Activated T-cell treated with anti-CD3 and anti-CD28 coated beads for 48 hours (primary cell): Measurements from ENCODE around the gene LRRC8C.
A peak's percentile ranks its signal among the peaks of the same experiment; 100 is the strongest.
"Not testable (repeated sequence)": the region's sequence is repeated elsewhere in the genome, so short reads cannot be mapped to it uniquely, and the experiment has no call there.

Source experiments
- DNase-seq: peaks from one replicate; pipeline ENCODE4 v3.0.0-alpha.2; 2020; ENCODE audit warnings: low read depth

LRRC8C gene

DNA sequence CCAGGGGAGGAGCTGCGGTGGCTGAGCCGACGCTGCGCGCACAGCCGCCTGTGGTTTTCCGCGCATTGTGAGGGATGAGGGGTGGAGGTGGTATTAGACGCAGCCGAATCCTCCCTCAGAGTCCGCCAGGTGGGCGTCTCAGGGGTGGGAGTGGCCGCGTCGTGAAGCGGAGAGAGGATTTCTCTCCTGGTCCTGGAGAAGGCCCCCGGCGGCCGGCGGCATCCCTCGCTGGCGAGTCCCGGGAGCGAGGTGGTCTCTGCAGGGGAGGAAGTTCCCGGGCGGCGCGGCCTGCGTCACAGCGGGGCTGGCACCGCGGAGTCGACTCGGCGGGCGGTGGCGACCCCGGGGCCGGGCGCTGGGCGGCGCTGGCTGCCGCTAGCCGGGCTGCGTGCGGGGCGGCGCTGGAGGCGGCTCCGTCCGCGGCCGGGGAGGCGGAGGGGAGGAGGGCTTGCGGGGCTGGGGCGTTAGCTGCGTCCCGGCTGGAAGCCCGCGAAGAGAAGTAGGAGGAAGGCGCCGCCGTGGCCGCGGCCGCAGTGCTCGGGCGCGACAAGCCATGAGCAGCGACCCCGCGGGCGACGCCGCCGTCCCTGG, at the start of gene LRRC8C:
Gene LRRC8C (plus strand): TSS at position 464 of the 591 bp plus-strand sequence. CDS start 53,354 bp downstream, outside the sequence.
- DNase-seq = peak; percentile 87

DNA sequence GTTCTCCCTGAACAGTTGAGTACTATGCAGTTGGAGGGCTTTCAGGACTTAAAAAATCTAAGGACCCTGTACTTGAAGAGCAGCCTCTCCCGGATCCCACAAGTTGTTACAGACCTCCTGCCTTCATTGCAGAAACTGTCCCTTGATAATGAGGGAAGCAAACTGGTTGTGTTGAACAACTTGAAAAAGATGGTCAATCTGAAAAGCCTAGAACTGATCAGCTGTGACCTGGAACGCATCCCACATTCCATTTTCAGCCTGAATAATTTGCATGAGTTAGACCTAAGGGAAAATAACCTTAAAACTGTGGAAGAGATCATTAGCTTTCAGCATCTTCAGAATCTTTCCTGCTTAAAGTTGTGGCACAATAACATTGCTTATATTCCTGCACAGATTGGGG, 48.7 kb upstream of the LRRC8C start:
- no peak for DNase-seq

DNA sequence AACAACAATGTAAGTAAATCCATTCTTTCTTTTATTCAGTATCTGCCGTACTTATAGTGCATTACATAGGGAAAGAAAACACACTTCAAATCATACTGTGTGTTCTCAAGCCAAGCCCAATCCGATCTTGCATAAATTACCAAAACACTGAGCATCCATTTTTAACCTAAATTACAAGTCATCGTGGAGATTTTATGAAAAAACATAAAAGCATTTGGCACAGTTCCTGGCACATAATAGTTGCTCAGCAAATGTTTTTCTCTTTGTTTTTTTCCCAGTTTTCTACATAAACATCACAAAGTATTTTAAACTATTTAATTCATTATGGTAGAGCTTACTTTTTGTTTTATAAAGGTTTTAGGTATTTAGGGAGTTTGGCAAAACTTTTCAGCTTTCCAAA, 48.1 kb upstream of the LRRC8C start:
- no peak for DNase-seq

DNA sequence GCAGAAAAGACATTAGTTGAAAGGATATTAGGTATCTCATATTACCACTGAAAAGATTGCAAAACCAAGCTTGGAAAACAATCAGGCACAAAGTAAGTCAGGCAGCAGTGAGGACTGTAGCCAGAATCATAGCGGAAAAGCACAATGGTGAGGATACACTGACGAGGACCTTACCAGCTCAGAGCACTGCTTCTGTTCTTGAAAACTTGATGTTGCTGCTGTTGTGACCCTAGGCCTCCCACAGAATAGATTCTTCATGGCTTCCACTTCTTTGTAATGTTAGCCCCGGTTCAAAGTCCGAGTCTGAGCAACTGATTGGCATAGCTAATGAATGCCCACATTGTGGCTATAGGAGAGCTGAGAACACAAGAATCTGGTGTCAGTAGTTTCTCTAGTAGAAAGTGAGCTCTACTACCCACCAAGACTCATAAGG, 45.2 kb upstream of the LRRC8C start:
- no peak for DNase-seq

DNA sequence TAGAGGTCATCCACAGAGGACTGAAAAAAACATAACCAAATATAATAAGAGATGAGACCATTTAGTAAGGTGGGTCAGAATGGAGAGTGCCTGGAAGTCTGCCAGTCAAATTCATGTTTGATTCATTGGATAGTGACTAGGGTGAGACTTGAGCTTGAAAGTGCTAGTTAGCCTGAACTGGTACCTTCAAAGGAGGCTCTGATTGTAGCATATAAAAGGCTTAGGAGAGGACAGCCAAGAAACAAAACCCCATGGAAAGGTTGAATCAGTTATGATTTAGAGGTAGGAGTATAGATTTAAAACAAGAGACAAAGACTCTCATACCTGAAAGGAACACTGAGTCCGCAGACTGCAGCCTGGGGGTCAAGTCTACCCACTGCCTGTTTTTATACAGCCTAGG, 44.4 kb upstream of the LRRC8C start:
- DNase-seq = no peak

DNA sequence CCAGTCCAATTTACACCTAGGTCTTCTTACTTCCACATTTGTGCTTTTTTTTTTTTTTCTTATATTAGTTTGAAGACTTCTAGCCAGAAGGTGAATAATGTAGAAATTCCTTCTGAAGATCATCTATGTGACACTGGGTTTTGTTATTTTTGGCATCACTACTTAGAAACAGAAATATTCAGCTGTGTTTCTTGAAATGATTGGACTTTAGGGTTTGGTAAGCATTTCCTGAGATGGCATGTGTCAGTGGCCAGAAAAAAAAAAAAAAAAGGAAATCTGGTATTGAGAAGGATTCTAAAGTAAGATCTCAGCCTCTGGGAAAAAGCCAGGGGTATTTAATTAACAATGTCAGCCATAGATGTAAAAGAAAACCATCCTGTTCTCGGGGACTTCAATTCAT, 43.4 kb upstream of the LRRC8C start:
- DNase-seq = no peak

DNA sequence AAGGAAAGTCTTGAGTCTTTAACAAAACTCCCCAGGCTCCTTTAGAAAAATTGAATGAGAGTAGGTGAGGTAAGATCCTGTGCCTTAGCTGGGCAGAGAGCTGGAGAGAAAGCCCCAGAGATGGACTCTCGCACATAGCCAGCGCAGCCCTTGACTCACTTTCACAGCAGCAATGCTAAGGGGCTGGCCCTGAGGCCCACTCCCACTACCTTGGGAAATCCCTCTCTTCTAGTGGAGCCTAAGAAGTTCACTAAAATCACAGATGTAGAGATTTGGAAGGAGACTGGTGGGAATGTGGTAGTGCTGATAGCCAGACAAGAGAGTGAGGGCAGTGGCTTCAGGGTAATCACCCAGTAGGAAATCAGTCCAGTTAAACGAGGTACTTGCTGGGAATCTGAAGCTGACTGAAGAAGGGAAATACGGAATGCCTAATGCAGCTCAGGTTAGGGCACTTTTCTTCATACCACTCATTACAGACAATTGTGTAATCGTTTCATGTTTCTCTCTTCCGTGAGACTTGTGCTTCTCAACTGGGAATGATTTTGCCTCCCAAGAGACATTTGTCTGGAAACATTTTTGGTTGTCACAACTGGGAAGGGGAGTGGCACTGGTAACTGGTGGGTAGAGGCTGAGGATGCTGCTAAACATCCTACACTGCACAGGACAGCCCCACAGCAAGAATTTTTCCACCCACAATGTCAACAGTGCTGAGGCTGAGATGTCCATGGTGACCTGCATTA, 42.4 kb upstream of the LRRC8C start:
- DNase-seq = no peak

DNA sequence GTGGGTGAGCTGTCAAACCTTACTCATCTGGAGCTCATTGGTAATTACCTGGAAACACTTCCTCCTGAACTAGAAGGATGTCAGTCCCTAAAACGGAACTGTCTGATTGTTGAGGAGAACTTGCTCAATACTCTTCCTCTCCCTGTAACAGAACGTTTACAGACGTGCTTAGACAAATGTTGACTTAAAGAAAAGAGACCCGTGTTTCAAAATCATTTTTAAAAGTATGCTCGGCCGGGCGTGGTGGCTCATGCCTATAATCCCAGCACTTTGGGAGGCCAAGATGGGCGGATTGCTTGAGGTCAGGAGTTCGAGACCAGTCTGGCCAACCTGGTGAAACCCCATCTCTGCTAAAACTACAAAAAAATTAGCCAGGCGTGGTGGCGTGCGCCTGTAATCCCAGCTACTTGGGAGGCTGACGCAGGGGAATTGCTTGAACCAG, 40.0 kb upstream of the LRRC8C start:
- not testable (repeated sequence) for DNase-seq

DNA sequence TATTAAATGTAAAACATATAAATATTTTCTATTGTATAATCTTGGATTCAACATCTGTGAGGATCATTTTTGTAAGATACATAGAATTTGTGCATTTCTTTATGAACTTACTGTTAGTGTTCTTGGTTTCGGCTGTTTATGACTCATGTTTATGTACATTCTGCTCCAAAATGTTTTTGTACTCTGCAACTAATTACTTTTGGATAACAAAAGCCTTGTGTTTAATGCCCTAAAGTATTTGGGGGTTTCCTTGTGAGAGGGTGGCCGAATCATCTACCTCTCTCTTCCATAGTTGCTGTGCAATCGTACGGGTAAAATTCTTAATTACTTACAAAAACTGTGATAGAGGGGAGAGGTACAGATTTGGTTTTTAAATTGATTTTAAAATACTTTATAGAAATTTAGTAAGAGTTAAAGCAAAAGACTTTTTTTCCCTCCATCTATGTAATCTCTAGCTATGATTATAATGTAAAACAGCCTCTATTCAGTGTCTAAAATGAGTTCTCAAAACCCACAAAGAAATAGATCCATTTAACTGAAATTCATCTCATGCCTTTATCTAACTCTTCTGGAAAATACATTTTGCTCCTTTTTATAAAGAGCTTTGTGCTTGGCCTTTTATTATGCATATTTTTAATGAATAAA, 38.7 kb upstream of the LRRC8C start:
- DNase-seq = no peak

DNA sequence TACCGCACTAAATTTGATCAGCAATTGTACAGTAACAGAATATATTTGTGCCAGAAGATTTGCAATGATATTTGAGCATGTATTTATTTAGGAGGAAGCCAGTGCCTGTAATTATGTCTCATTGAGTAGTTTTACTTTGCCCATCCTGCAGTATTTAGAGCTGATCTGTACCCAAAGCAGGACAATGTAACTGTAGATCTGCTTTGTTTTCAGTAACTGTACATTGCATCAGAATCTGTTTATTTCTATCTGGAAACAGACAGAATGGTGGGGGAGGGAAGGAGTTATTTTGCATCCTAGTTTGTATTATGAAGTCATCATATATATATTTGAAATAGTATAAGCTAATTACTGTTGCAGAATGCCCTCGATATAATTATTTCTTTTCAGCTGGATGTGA, 36.2 kb upstream of the LRRC8C start:
- DNase-seq = no peak

DNA sequence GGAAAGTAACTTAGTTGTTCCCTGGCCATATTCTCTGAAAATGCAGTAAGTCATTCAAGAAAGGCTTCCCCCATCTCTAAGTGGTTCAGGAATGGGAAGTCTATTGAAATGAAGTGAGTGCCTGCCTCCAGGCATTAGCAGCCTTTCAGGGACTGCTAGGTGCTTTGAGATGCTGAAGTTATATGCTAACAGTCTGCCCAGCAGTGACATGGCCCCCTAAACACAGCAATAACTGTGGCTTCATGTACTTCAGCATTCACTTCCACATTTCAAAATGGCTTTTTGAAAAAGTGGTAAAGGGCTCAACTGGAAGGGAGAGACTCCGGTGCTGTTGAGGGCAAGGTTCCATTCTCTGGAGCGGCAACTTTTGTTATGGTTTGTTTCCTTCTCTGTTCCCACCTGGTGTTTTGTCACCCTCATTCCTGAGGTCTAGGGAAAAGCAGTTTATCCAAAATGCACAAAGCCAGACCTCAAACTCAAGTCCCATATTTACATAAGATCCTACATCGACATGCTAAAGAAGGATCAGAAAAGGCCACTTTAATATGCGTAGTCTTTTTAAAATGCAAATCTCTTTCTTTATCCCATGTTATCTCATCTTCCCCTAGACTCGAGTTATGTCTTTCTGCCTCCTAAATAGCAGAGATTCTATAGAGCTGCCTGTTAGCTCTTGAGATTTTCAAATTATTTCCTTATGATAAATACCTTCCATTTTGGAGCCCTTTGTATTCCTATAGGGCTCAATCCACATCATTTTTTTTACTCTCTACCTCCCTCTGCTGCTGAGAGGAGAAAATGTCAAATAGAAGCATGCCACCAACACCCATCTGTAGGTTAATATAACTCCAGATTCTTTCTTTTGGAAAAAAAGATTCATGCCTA, 34.2 kb upstream of the LRRC8C start:
- no peak for DNase-seq

DNA sequence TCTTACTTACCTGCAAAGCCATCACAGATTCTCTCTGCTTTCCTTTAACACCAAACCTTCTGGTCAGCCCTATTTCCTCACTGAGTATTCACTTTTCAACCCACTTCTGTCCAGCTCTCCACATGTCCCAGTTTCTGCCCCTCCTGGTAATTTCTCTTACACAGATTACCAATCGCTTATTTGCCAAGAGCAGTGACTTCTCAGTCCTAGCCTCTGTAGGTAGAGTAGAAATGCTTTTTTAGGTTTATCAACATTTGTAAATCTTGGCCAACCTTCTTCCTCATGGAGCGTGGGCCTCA, 33.6 kb upstream of the LRRC8C start:
- no peak for DNase-seq

DNA sequence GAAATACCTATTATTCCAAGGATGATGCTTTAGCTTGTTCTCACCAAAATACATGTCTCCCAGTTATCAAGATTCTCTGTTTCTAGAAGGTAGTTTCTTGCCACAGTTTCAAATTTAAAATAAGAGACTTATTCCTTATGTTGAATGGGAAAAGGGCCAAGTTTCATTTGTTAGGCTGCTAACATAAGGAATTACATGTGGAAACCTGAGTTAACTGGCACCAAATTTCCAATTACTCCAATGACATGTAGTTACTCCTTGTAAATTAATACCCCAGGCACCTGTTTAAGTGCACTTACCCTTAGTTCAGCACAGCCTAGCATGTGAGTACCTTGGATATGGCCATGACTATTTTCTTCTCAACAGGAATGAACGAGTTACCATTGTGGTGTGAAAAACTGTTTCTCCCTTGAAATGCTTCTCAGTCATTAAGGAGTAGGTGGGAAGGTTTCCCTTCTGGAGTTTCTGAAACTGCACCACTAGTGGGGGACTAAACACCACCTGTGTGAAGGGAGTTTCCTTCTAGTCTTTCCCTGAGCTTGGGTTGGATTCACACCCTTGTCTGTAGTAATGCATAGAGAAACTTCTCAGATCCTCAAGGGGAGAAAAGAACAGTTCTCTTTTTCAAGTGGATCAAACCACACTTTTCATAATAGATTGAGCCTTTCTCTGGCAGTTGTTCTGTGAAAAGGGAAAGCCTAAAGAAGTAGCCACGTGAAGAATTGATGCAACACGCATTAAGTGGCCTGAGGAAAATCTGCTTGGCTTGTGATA, 32.3 kb upstream of the LRRC8C start:
- DNase-seq = no peak

DNA sequence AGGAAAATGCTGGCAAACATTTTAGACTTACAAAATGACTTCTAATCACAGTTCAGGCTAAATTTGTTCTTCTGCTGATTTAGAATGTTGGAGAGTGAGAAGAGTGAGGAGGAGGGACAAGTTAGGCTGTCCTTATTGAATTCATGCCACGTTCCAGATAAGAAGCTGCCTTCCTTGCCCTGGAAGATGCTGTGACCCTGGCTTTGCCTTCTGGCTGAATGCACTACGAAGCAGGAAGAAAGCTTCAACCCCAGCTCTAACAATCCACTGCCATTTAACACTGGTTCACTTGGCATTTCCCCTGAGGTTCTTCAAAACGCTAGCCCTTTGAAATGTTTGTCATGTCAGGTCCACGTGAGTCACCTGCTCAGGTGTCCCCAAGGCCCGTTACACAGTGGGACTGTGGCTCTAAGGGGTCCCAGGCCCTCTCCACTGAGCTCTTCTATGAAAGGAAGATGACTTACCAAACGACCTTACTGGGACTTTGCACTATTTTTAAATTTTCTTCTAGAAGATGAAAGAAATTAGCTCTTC, 30.0 kb upstream of the LRRC8C start:
- no peak for DNase-seq

DNA sequence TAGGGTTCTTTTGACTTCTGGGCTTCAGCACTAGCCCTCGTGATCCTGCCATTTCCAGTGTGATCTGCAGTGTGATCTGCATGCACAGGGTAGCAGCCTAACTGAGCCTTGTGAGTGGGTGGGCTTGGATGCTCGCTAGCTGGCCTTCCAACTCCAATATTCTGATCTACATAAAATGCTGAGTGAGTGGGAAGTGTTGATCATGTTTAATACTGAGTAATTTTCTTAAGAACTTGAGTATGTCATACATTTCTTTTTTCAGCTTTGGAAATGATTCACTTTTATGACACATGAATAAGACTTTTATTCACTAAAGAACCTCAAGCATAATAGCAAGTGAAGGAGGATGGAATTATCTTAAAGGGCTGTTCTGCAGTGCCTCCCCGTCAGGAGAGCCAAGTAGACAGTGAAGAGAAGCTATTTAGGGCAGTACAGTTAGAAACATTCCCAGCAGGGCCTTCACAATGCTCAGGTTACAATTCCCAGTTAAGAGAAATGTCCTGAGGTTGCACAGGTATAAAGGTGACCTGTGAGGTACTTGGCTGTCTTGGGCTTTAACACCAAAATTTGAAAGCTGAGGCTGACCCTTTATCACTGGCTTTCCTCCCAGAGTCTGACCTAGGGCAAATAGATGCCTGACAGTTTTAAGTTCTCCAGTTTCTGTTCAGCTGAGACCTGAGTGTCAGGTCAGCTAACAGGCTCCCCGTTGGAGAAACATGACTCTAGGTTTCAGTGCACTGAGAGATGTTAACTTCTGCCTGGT, 29.1 kb upstream of the LRRC8C start:
- DNase-seq = peak; percentile 42

DNA sequence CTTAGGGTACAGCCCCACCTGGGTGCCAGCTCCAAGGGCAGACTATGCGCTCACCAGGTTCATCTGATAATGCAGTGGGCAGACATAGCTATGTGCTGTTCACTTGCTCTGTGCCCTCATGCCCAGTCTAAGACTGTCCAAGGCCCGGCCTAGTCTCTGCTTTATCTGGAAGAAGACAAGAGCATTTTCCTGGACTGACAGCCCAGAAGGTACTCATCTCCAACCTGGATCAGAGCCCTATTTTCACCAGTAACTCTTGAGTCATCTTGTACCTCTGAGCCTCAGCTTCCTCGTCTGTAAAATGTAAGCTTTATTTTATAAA, 28.5 kb upstream of the LRRC8C start:
- peak; percentile 30 for DNase-seq

DNA sequence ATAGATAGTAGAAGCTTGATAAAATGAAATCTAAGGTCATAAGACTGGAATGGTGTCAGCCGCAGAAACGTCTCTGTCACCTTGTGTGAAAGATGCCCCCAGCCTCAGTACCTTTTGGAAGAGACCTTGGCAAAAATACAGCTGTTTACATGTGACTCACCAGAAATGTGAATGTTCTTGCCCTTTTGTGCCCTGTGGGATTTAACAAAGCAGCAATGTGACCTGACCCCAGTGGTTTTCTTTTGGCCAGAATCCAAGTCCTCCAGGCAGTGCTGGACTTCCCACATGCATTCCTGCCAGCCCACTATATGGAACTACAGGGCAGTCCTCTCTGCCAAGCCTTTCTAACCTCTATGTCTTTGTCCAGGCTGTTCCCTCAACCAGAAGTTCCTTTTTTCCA, 27.2 kb upstream of the LRRC8C start:
- DNase-seq = no peak

DNA sequence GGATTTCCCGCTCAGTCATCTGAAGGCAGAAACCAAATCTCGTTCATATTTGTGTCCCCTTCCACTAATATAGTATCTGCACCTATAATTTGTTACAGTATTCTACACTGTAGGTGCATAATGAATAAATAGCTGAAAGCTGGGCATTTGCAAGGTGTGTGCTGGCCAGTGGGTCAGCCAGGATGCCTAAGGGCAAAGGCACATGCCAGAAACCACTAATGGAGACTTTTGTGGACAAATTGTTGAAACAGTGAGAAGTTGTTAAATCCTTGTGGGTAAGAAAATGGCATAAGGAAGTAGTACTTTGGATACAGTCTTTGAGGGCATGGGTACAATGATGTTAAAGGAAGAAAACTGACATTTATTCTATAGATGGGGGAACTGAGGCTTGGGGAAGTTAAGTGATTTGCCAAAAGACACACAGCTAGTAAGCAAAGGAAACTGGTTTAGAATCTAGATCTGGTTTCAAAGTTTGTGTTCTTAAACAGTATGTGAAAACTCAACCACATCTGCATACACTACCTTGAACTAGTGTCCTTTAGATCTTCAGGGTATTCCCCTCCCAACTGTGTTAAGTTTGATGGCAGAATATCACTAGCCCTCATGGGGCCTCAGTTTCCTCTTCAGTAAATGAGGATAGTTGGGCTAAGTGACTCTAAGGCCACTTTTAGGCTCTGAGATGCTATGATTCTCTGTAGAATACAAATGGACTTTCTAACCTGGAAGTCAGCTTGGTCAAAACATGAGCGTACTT, 26.5 kb upstream of the LRRC8C start:
- no peak for DNase-seq

DNA sequence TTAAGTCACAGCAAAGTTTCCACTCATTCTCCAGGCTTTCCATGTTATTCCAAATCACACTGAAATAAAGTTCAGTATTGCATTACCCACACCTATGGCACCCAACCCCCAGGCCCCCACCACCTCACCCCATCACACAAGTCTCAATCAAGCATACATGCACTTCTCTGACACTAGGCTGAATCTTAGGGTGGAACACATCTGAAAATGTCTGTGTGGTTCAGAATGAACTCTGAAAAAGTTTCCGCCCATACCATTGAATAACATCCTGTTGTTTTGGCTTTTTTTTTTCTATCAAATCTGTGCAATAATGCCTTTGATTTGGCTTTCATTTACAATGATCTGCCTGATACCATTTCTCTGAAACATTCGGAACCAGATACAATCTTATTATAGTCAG, 25.8 kb upstream of the LRRC8C start:
- no peak for DNase-seq
